ENCODE results near the gene KL. TPM values are rescaled to one million over a fixed set of nuclear protein-coding genes. Genes with fewer than 3 reads are reported as not detected.

The KL gene
- total RNA-seq, 4 donors from 2014 or later = 1.3 to 1.6 (median 1.4) TPM

- Histone ChIP-seq H3K9me3 (no peaks in the 10 kb centered on the region), H3K27ac (peak overlapping the region; percentile 61 to 83 (median 75)), H3K4me3 (peak overlapping the region; percentile 35 to 56 (median 51)), H3K27me3 (peaks cover 10 to 19% (median 12%) of the 10 kb centered on the region in 3 donors), H3K4me1 (no peaks in the 10 kb centered on the region), H3K36me3 (no peaks in the 10 kb centered on the region)
- in situ Hi-C loops (cut with MboI; ENCODE audit: low sequenced_read_pairs in 4 of 4) = loop anchor here in 1 of 4 donors (25.0 kb wide), 1 partner anchor 428 kb away; the partner anchor contains the start of gene PDS5B
- DNase-seq = peak in 1 of 2 donors; percentile 5
- intact Hi-C loops (cut with DNase I; ENCODE audit: low total_unique reads) = loop anchor here (5.0 kb wide), 1 partner anchor 428 kb away; the partner anchor contains the start of gene PDS5B
- peak; percentile 21 to 70 for TF ChIP-seq POLR2A (IDR thresholded peaks at IDR 0.05)
- TF ChIP-seq, protein P1, sequence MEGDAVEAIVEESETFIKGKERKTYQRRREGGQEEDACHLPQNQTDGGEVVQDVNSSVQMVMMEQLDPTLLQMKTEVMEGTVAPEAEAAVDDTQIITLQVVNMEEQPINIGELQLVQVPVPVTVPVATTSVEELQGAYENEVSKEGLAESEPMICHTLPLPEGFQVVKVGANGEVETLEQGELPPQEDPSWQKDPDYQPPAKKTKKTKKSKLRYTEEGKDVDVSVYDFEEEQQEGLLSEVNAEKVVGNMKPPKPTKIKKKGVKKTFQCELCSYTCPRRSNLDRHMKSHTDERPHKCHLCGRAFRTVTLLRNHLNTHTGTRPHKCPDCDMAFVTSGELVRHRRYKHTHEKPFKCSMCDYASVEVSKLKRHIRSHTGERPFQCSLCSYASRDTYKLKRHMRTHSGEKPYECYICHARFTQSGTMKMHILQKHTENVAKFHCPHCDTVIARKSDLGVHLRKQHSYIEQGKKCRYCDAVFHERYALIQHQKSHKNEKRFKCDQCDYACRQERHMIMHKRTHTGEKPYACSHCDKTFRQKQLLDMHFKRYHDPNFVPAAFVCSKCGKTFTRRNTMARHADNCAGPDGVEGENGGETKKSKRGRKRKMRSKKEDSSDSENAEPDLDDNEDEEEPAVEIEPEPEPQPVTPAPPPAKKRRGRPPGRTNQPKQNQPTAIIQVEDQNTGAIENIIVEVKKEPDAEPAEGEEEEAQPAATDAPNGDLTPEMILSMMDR (IDR thresholded peaks at IDR 0.05 in 4 of 5, conservative IDR thresholded peaks at IDR 0.05 in 1 of 5) = no peak
- peak; percentile 21 to 46 for ATAC-seq
These were observed 968 bp upstream of the KL start for GRCh38 chr13:33015241-33015668.

GRCh38 chr13:33015791-33016323 is 366 bp upstream of the KL start:
- Histone ChIP-seq H3K9me3 (no peaks in the 10 kb centered on the region), H3K4me1 (no peaks in the 10 kb centered on the region), H3K4me3 (peak overlapping the region; percentile 35 to 56 (median 51)), H3K36me3 (no peaks in the 10 kb centered on the region), H3K27me3 (peaks cover 10 to 19% (median 12%) of the 10 kb centered on the region in 3 donors), H3K27ac (peak overlapping the region; percentile 61 to 83 (median 75))
- TF ChIP-seq POLR2A (IDR thresholded peaks at IDR 0.05) = no peak
- TF ChIP-seq, protein P1 (IDR thresholded peaks at IDR 0.05 in 4 of 5, conservative IDR thresholded peaks at IDR 0.05 in 1 of 5) = no peak
- DNase-seq = no peak
- ATAC-seq = no peak
- intact Hi-C loops (cut with DNase I; ENCODE audit: low total_unique reads) (loop anchor here (5.0 kb wide), 1 partner anchor 429 kb away; the partner anchor contains the start of gene PDS5B), in situ Hi-C loops (cut with MboI; ENCODE audit: low sequenced_read_pairs in 4 of 4) (loop anchor here in 1 of 4 donors (25.0 kb wide), 1 partner anchor 429 kb away; the partner anchor contains the start of gene PDS5B)

- intact Hi-C loops (cut with DNase I; ENCODE audit: low total_unique reads) (loop anchor here (5.0 kb wide), 1 partner anchor 430 kb away; the partner anchor contains the start of gene PDS5B), in situ Hi-C loops (cut with MboI; ENCODE audit: low sequenced_read_pairs in 4 of 4) (loop anchor here in 1 of 4 donors (25.0 kb wide), 1 partner anchor 430 kb away; the partner anchor contains the start of gene PDS5B)
- Histone ChIP-seq H3K36me3 (no peaks in the 10 kb centered on the region), H3K27ac (peak overlapping the region; percentile 65 to 74 (median 70)), H3K27me3 (peaks cover 10 to 19% (median 12%) of the 10 kb centered on the region in 3 donors), H3K4me3 (peak overlapping the region; percentile 56 to 61 (median 58)), H3K4me1 (no peaks in the 10 kb centered on the region), H3K9me3 (no peaks in the 10 kb centered on the region)
- peak; percentile 45 to 46 for DNase-seq
- peak; percentile 84 to 86 for ATAC-seq
- TF ChIP-seq POLR2A (IDR thresholded peaks at IDR 0.05) = peak; percentile 42 to 70
- TF ChIP-seq, protein P1 (IDR thresholded peaks at IDR 0.05 in 4 of 5, conservative IDR thresholded peaks at IDR 0.05 in 1 of 5) = peak; percentile 41 to 58 (median 53)
These were observed 1.2 kb downstream of the KL start for GRCh38 chr13:33017323-33017929.

DNA sequence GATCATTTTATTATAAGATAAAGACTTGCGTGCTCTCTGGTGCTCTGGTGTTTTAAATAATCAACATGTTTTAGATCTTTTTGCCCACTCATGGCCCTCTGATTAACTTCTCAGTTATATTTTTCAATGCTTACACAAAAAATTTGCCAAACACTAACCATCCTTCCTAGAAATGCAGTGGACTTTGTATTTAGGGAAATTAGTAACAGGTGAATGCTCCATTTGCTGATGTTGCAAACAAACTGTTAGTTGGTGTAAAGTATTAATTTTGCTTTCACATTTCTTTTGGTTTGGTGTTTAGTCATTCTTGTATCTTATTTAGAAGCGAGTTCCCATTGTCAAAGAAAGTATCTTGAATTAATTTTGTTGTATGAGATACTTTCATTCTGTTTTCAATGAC is 2.7 kb downstream of the KL start:
- ATAC-seq = no peak
- Histone ChIP-seq H3K9me3 (no peaks in the 10 kb centered on the region), H3K4me3 (no peak overlapping the region), H3K36me3 (no peaks in the 10 kb centered on the region), H3K27ac (no peak overlapping the region), H3K27me3 (peaks cover 10 to 19% (median 12%) of the 10 kb centered on the region in 3 donors), H3K4me1 (no peaks in the 10 kb centered on the region)
- in situ Hi-C loops (cut with MboI; ENCODE audit: low sequenced_read_pairs in 4 of 4) (loop anchor here in 1 of 4 donors (25.0 kb wide), 1 partner anchor 432 kb away; the partner anchor contains the start of gene PDS5B), intact Hi-C loops (cut with DNase I; ENCODE audit: low total_unique reads) (loop anchor here (5.0 kb wide), 1 partner anchor 432 kb away; the partner anchor contains the start of gene PDS5B)
- no peak for DNase-seq
- TF ChIP-seq, protein P1 (IDR thresholded peaks at IDR 0.05 in 4 of 5, conservative IDR thresholded peaks at IDR 0.05 in 1 of 5) = no peak
- no peak for TF ChIP-seq POLR2A (IDR thresholded peaks at IDR 0.05)

Data from gastrocnemius medialis (tissue), 4 donors.